GM12864 (cell line): ENCODE results near the gene CPNE6.
A peak's percentile ranks its signal among the peaks of the same experiment; 100 is the strongest.
"Not testable (repeated sequence)": the region's sequence is repeated elsewhere in the genome, so short reads cannot be mapped to it uniquely, and the experiment has no call there.

Experiments
- DNase-seq: peaks from one replicate; pipeline ENCODE4 v3.0.0-alpha.2; 2011; ENCODE audit warnings: low read depth
- H3K4me3 ChIP-seq: 2 replicates; pipeline ENCODE4 v1.5.1; 2011; ENCODE audit warnings: mild to moderate bottlenecking, low read depth, low read length, control low read depth
- CTCF ChIP-seq: IDR thresholded peaks from 2 replicates; pipeline ENCODE4 v1.5.1; 2011; ENCODE audit warnings: low read depth, mild to moderate bottlenecking, moderate library complexity, low read length, control low read depth, inconsistent platforms; ENCODE audit errors: missing control alignments

The CPNE6 gene

GRCh38 chr14:24071144-24071697 lies at the start of gene CPNE6:
CPNE6 (plus strand) TSS chr14:24071562; CDS start chr14:24072937, 1,375 bp downstream.
- no peak for TF ChIP-seq CTCF
- no peak for DNase-seq
- no peak within 1 kb of the TSS for H3K4me3 ChIP-seq

- not testable (repeated sequence) for DNase-seq, H3K4me3 ChIP-seq
Measured at GRCh38 chr14:24024939-24025418, 46.4 kb upstream of the CPNE6 start.

- H3K4me3 ChIP-seq, DNase-seq: not testable (repeated sequence)
Measured at GRCh38 chr14:24029687-24030086, 41.7 kb upstream of the CPNE6 start.

DNA sequence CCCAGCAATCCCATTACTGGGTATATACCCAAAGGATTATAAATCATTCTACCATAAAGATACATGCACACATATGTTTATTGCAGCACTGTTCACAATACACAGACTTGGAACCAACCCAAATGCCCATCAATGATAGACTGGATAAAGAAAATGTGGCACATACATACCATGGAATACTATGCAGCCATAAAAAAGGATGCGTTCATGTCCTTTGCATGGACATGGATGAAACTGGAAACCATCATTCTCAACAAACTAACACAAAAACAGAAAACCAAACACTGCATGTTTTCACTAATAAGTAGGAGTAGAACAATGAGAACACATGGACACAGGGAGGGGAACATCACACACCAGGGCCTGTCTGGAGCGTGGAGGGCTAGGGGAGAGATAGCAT lies 40.0 kb upstream of the CPNE6 start:
- not testable (repeated sequence) for H3K4me3 ChIP-seq, DNase-seq

GRCh38 chr14:24032727-24033418 lies 38.5 kb upstream of the CPNE6 start:
- DNase-seq, result no peak

DNA sequence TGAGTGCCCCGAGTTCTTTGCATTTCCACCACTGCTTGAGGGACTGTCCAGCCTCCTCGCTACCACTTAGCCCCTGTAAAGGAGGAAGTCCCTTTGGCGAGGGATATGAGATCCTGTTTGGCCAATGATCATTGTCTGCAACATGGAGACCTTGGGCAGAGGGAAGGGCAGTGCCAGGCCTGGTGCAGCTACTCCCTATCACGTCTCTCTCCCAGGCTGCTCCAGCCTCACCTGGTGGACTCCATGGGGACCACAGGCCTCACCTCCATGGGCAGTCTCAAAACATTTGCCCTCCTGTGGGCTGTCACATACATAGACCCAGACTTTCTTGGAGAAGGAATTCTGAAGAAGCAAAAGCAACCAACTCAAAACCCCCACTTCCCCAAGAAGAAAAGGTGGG lies 35.6 kb upstream of the CPNE6 start:
- peak overlapping the region; percentile 73 for H3K4me3 ChIP-seq
- not testable (repeated sequence) for DNase-seq

More at GRCh38 chr14:24032727-24033418, 38.5 kb upstream of the CPNE6 start:
- TF ChIP-seq CTCF, result no peak
- no peak overlapping the region for H3K4me3 ChIP-seq

GRCh38 chr14:24036169-24036962 lies 35.0 kb upstream of the CPNE6 start:
- TF ChIP-seq CTCF, result peak; percentile 76
- DNase-seq, result no peak
- peak overlapping the region; percentile 73 for H3K4me3 ChIP-seq

DNA sequence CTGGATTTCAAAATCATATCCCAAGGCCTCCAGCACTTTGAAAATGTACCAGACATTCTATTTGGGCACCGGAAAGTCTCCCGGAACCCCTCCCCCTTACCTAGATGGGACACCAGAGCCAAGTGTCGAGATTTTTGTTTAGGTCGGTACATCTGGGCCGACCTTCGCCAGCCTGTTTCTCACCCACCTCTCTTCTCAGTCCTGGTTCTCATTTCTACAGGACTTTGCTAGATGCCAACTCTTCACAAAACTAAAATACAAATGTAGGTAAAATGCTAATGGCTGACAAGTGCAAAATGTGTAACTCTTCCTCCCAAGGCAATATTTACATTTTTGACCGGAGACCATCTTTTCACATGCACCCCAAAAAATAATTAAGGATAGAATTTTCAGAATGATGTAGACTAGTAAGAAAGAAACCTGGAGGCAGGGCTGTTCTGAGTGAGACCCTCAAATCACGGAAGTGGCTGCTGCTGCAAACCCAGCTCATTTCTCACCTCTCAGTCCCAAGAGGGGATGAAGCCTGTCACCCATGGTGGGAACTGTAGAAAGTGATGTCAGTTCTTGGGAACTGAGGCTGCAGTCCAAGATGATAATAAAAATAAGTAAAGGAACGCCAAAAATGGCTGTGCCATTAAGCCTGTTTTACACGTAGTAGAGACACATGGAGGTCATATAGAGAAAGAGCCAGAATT lies 34.3 kb upstream of the CPNE6 start:
- DNase-seq, result not testable (repeated sequence)
- peak overlapping the region; percentile 73; the same call in 1 of the 2 replicates for H3K4me3 ChIP-seq

DNA sequence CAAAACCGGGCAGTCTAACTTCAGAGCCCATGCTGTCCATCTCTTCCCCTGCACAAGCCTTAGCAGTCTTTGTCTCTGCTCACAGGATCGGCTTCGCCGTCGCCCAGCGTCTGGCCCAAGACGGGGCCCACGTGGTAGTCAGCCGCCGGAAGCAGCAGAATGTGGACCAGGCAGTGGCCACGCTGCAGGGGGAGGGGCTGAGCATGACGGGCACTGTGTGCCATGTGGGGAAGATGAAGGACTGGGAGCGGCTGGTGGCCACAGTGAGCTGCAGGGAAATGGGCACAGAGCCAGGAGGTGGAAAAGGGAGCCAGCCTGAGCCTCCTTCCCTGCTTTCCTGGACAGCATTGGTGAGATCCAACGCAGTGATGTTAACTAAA lies 33.7 kb upstream of the CPNE6 start:
- no peak for TF ChIP-seq CTCF
- DNase-seq, result no peak
- no peak overlapping the region for H3K4me3 ChIP-seq
